ENCODE results near the gene PPP2R1B.

Gene PPP2R1B

GRCh38 chr11:111749646-111750045, 16.5 kb downstream of the PPP2R1B start:
- no peak for DNase-seq (ENCODE audit: low read depth in 2 of 3, low spot score in 1 of 3)

GRCh38 chr11:111748035-111748804, 18.0 kb downstream of the PPP2R1B start:
- no peak for DNase-seq (ENCODE audit: low read depth in 2 of 3, low spot score in 1 of 3)

GRCh38 chr11:111745719-111746504, 20.3 kb downstream of the PPP2R1B start:
- DNase-seq (ENCODE audit: low read depth in 2 of 3, low spot score in 1 of 3) = no peak

GRCh38 chr11:111743700-111744099, 22.5 kb downstream of the PPP2R1B start:
- no peak for DNase-seq (ENCODE audit: low read depth in 2 of 3, low spot score in 1 of 3)

- DNase-seq (ENCODE audit: low read depth in 2 of 3, low spot score in 1 of 3) = no peak
Observed at GRCh38 chr11:111741751-111742150, 24.4 kb downstream of the PPP2R1B start.

- no peak for DNase-seq (ENCODE audit: low read depth in 2 of 3, low spot score in 1 of 3)
Observed at GRCh38 chr11:111739299-111739698, 26.9 kb downstream of the PPP2R1B start.

GRCh38 chr11:111737444-111738210, 28.6 kb downstream of the PPP2R1B start:
- no peak for DNase-seq (ENCODE audit: low read depth in 2 of 3, low spot score in 1 of 3)

- DNase-seq (ENCODE audit: low read depth in 2 of 3, low spot score in 1 of 3) = no peak
Observed at GRCh38 chr11:111736621-111737443, 29.4 kb downstream of the PPP2R1B start.

GRCh38 chr11:111736181-111736590, 30.0 kb downstream of the PPP2R1B start:
- DNase-seq (ENCODE audit: low read depth in 2 of 3, low spot score in 1 of 3) = no peak

- no peak for DNase-seq (ENCODE audit: low read depth in 2 of 3, low spot score in 1 of 3)
Observed at GRCh38 chr11:111735262-111736116, 30.7 kb downstream of the PPP2R1B start.

- no peak for DNase-seq (ENCODE audit: low read depth in 2 of 3, low spot score in 1 of 3)
Observed at GRCh38 chr11:111734954-111735261, 31.3 kb downstream of the PPP2R1B start.

- DNase-seq (ENCODE audit: low read depth in 2 of 3, low spot score in 1 of 3) = no peak
Observed at GRCh38 chr11:111734101-111734953, 31.9 kb downstream of the PPP2R1B start.

- DNase-seq (ENCODE audit: low read depth in 2 of 3, low spot score in 1 of 3) = no peak
Observed at GRCh38 chr11:111733611-111734088, 32.5 kb downstream of the PPP2R1B start.

- DNase-seq (ENCODE audit: low read depth in 2 of 3, low spot score in 1 of 3) = no peak
Observed at GRCh38 chr11:111733016-111733415, 33.2 kb downstream of the PPP2R1B start.

GRCh38 chr11:111731821-111732220, 34.4 kb downstream of the PPP2R1B start:
- no peak for DNase-seq (ENCODE audit: low read depth in 2 of 3, low spot score in 1 of 3)

GRCh38 chr11:111730871-111731591, 35.2 kb downstream of the PPP2R1B start:
- DNase-seq (ENCODE audit: low read depth in 2 of 3, low spot score in 1 of 3) = no peak

- no peak for DNase-seq (ENCODE audit: low read depth in 2 of 3, low spot score in 1 of 3)
Observed at GRCh38 chr11:111729831-111730311, 36.3 kb downstream of the PPP2R1B start.
